WERI-Rb-1 (cell line): ENCODE measurements around the gene KDM4C.

Experiments
- DNase-seq: peaks from one replicate; pipeline ENCODE4 v3.0.0-alpha.2; 2020
- H3K27ac ChIP-seq: fragments of 250-450 bp; sonication (Bioruptor Pico); 2 replicates; pipeline ENCODE4 v1.5.1; 2020; ENCODE audit warnings: mild to moderate bottlenecking, moderate library complexity
- H3K27me3 ChIP-seq: fragments of 250-450 bp; sonication (Bioruptor Pico); 2 replicates; pipeline ENCODE4 v1.5.1; 2021; ENCODE audit warnings: mild to moderate bottlenecking, low read depth, moderate library complexity; ENCODE audit not compliant: insufficient read depth, severe bottlenecking
- H3K36me3 ChIP-seq: fragments of 250-450 bp; sonication (Bioruptor Pico); 2 replicates; pipeline ENCODE4 v1.5.1; 2020; ENCODE audit warnings: mild to moderate bottlenecking, moderate library complexity
- H3K4me3 ChIP-seq: 2 replicates; pipeline ENCODE4 v1.5.1; 2011; ENCODE audit warnings: low read depth, mild to moderate bottlenecking, control low read depth, low read length
- H3K9me3 ChIP-seq: fragments of 250-450 bp; sonication (Bioruptor Pico); 2 replicates; pipeline ENCODE4 v1.5.1; 2021; ENCODE audit warnings: mild to moderate bottlenecking, moderate library complexity; ENCODE audit not compliant: severe bottlenecking
- TF ChIP-seq, protein P1 (sequence below): IDR thresholded peaks from 2 replicates; pipeline ENCODE4 v1.5.1; 2011; ENCODE audit warnings: low read depth, mild to moderate bottlenecking, control low read depth, inconsistent platforms, low read length

KDM4C gene

DNA sequence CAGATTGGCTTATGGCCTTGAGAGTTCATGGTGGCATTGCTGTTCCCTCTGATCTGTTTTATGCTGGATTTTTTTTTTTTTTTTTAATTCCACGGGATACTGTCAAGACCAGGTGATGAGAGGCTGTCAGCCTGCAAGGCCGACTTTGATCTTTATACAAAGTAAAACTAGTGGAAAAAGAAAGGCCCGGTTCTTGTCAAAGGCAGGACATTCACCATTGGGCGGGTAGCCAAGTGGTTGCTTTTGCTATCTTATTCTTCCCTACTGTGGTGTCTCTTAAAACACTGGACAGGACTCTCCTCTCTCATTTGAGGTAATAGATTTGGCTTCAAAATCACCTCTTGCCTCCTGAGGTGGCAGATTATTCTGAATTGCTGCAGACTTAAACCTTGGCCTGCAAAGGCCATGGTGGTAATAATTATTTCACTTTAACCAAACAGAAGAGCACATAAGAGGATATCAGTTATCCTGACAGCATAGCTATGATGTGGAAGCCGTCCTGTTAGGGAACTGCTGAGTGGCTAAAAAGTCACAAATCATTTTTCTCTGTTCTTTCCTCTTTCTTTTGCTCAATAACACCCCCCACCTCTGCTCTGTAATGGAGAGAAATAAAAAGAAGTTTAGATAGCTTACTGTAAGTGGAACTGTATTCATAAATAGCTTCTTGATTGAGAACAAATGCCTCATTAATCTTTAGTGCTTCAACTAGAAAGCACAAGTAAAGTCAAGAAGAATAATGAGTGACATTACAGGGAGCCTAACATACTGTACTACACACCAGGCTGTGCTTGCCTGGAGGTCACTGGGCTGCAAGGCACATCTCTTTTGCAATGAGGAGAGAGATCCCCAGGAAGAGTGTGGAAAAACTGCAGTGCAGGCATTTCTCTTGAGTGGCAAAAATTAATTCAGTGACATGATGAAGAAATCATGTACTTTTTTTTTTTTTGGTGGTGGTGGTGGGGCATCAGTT is 275.6 kb downstream of the KDM4C start:
- H3K4me3 ChIP-seq: no peak overlapping the region
- TF ChIP-seq, protein P1, sequence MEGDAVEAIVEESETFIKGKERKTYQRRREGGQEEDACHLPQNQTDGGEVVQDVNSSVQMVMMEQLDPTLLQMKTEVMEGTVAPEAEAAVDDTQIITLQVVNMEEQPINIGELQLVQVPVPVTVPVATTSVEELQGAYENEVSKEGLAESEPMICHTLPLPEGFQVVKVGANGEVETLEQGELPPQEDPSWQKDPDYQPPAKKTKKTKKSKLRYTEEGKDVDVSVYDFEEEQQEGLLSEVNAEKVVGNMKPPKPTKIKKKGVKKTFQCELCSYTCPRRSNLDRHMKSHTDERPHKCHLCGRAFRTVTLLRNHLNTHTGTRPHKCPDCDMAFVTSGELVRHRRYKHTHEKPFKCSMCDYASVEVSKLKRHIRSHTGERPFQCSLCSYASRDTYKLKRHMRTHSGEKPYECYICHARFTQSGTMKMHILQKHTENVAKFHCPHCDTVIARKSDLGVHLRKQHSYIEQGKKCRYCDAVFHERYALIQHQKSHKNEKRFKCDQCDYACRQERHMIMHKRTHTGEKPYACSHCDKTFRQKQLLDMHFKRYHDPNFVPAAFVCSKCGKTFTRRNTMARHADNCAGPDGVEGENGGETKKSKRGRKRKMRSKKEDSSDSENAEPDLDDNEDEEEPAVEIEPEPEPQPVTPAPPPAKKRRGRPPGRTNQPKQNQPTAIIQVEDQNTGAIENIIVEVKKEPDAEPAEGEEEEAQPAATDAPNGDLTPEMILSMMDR: no peak
- no peaks in the 10 kb centered on the region for H3K27me3 ChIP-seq
- H3K27ac ChIP-seq: no peak overlapping the region
- DNase-seq: no peak
- no peaks in the 10 kb centered on the region for H3K36me3 ChIP-seq
- no peaks in the 10 kb centered on the region for H3K9me3 ChIP-seq

DNA sequence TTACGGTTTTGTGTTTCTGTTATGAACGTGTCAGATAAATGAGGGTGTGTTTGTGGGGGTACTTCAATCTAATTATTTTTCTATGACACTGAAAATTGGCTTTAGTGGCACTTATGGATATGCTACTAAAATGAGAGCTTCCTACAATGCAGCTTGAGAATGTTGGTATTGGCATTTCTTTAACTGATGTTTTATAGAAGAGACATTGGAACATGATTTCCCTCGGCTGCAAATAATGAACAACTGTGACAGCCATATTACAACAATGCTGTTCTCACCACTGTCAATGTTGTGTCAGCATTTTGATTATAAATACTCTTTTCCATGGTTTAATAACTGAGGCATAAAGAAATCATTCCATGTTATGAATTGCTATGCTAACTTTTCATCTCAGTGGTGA is 279.4 kb downstream of the KDM4C start:
- Histone ChIP-seq H3K27ac (no peak overlapping the region), H3K4me3 (no peak overlapping the region), H3K27me3 (no peaks in the 10 kb centered on the region), H3K36me3 (no peaks in the 10 kb centered on the region), H3K9me3 (no peaks in the 10 kb centered on the region)
- DNase-seq: no peak
- TF ChIP-seq, protein P1: no peak

DNA sequence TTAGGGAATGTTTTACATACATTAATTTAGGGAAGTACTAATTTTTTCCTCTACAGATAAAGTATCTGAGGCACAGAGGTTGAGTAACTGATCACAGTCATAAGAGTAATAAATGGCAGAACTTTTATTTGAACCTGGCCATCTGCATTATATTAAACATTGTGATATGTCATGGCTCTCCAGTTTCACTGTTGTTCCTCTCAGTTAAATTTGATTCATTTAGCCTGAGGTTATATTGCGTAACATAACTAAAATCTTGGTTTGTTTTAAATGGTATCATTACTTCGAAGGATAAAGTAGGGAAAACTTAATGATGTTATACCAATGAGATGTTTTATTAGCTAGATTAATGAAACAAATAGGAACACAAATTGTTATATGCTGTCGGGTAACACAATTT is 284.4 kb downstream of the KDM4C start:
- Histone ChIP-seq H3K36me3 (no peaks in the 10 kb centered on the region), H3K9me3 (no peaks in the 10 kb centered on the region)

DNA sequence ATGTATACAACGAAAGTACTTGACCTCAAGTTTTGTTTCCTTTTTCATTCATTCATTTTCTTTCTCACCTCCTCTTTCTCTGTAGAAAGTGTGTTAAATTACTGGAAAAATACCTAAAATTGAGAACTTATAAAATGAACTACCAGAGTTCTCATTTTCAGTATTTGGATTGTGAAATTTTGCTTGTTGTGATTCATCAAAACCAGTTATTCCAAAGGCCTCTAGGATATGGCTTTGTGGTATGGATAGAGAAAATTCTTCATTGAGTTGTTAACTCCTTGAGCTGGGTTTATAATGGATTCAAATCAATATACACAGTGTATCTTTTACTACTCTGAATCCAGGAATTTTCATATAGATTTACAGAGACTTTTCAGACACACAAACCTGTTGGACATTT is 287.6 kb downstream of the KDM4C start:
- no peak overlapping the region for H3K27ac ChIP-seq
- no peak for DNase-seq
- no peaks in the 10 kb centered on the region for H3K36me3 ChIP-seq
- TF ChIP-seq, protein P1: no peak
- no peaks in the 10 kb centered on the region for H3K27me3 ChIP-seq
- no peaks in the 10 kb centered on the region for H3K9me3 ChIP-seq
- no peak overlapping the region for H3K4me3 ChIP-seq

More for the DNA sequence above, 284.4 kb downstream of the KDM4C start:
- TF ChIP-seq, protein P1: no peak
- no peak overlapping the region for H3K4me3 ChIP-seq
- no peak overlapping the region for H3K27ac ChIP-seq
- no peaks in the 10 kb centered on the region for H3K27me3 ChIP-seq
- no peak for DNase-seq

DNA sequence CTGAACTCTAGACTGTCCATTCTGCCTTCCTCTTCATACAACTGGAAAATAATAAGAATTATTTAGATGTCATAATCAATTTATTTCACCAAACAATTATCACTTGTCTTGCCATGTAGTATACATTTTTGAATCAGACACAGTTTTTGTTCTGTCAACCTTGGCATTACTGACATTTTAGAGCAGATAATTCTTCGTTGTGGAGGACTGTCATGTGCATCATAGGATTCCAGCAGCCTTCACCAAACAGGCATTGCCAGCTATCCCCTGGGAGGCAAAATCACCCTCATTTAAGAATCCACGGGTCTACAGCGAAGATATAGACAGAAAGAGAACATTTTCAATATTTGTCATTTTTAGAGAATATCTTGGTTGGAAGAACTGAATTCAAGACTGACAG is 293.9 kb downstream of the KDM4C start:
- H3K27me3 ChIP-seq: no peaks in the 10 kb centered on the region
- DNase-seq: no peak
- TF ChIP-seq, protein P1: no peak
- H3K4me3 ChIP-seq: no peak overlapping the region
- H3K36me3 ChIP-seq: no peaks in the 10 kb centered on the region
- no peak overlapping the region for H3K27ac ChIP-seq
- H3K9me3 ChIP-seq: no peaks in the 10 kb centered on the region
